Type B pancreatic cell (in vitro differentiated cells): ENCODE data around the gene BPIFB4. TPM values are rescaled to one million over a fixed set of nuclear protein-coding genes. Genes with fewer than 3 reads are reported as not detected.

Experiments
- DNase-seq: peaks from one replicate; pipeline ENCODE4 v3.0.0; 2021; ENCODE audit warnings: mixed read lengths; ENCODE audit not compliant: unreplicated experiment; ENCODE audit errors: extremely low spot score
- H3K27ac Mint-ChIP-seq: 2 replicates; pipeline ENCODE4 v1.8.0; 2021; ENCODE audit warnings: mild to moderate bottlenecking, mixed read lengths
- H3K27me3 Mint-ChIP-seq: 2 replicates; pipeline ENCODE4 v1.8.0; 2021; ENCODE audit warnings: mixed read lengths
- H3K36me3 Mint-ChIP-seq: 2 replicates; pipeline ENCODE4 v1.8.0; 2021; ENCODE audit warnings: mixed read lengths
- H3K4me1 Mint-ChIP-seq: one replicate; pipeline ENCODE4 v1.8.0; 2021; ENCODE audit warnings: mixed read lengths; ENCODE audit not compliant: unreplicated experiment
- H3K4me3 Mint-ChIP-seq: 2 replicates; pipeline ENCODE4 v1.8.0; 2021; ENCODE audit warnings: mild to moderate bottlenecking, mixed read lengths
- H3K9me3 Mint-ChIP-seq: 2 replicates; pipeline ENCODE4 v1.8.0; 2021; ENCODE audit warnings: mixed read lengths
- CTCF ChIP-seq: fragments of 200-600 bp; sonication (generic); conservative IDR thresholded peaks from 2 replicates; pipeline ENCODE4 v1.5.0; 2021; ENCODE audit warnings: antibody characterized with exemption, mild to moderate bottlenecking
- total RNA-seq: library from RNA; stranded (reverse); gene quantifications from 2 replicates; pipeline ENCODE4 v1.2.1, GENCODE V29; 2021; ENCODE audit warnings: low replicate concordance

Gene BPIFB4
- total RNA-seq, 1 donor from 2014 or later: not detected

GRCh38 chr20:33065785-33066184 is 13.7 kb upstream of the BPIFB4 start:
- H3K27me3 Mint-ChIP-seq: peaks cover 22% of the 10 kb centered on the region
- no peak for TF ChIP-seq CTCF
- H3K36me3 Mint-ChIP-seq: no peaks in the 10 kb centered on the region
- no peak for DNase-seq
- H3K9me3 Mint-ChIP-seq: no peaks in the 10 kb centered on the region
- H3K27ac Mint-ChIP-seq: no peak overlapping the region
- H3K4me1 Mint-ChIP-seq: no peaks in the 10 kb centered on the region
- H3K4me3 Mint-ChIP-seq: no peak overlapping the region

- H3K9me3 Mint-ChIP-seq: no peaks in the 10 kb centered on the region
- no peak overlapping the region for H3K4me3 Mint-ChIP-seq
- DNase-seq: no peak
- no peak overlapping the region for H3K27ac Mint-ChIP-seq
- no peaks in the 10 kb centered on the region for H3K36me3 Mint-ChIP-seq
- no peak for TF ChIP-seq CTCF
- H3K4me1 Mint-ChIP-seq: no peaks in the 10 kb centered on the region
- H3K27me3 Mint-ChIP-seq: peaks cover 32% of the 10 kb centered on the region
Measured at GRCh38 chr20:33067806-33068205, 11.6 kb upstream of the BPIFB4 start.

- Mint-ChIP-seq H3K4me3 (no peak overlapping the region), H3K9me3 (no peaks in the 10 kb centered on the region), H3K4me1 (no peaks in the 10 kb centered on the region), H3K27ac (no peak overlapping the region), H3K27me3 (peaks cover 36% of the 10 kb centered on the region), H3K36me3 (no peaks in the 10 kb centered on the region)
- TF ChIP-seq CTCF: no peak
- no peak for DNase-seq
Measured at GRCh38 chr20:33068251-33068939, 11.0 kb upstream of the BPIFB4 start.

DNA sequence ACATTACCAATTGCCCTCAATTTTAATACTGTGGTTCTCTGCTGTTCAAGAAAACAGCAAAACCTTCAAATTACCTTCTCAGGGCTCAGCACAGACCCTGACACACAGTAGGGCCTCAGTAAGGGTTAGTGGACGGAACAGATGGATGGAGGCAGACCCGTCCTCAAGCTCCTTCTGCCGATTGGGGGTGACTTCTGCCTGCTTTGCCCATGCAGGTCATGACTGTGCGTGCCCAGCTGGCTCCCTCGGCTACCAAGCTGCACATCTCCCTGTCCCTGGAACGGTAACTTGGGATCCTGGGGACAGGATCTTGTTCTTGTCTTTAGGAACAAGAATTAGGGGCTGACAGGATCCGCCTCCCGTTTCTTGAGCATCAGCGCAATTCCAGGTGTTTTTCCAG is 9.8 kb upstream of the BPIFB4 start:
- peaks cover 42% of the 10 kb centered on the region for H3K27me3 Mint-ChIP-seq
- no peak for TF ChIP-seq CTCF
- DNase-seq: no peak
- H3K9me3 Mint-ChIP-seq: no peaks in the 10 kb centered on the region
- no peaks in the 10 kb centered on the region for H3K36me3 Mint-ChIP-seq
- H3K4me3 Mint-ChIP-seq: no peak overlapping the region
- H3K27ac Mint-ChIP-seq: no peak overlapping the region
- no peaks in the 10 kb centered on the region for H3K4me1 Mint-ChIP-seq

DNA sequence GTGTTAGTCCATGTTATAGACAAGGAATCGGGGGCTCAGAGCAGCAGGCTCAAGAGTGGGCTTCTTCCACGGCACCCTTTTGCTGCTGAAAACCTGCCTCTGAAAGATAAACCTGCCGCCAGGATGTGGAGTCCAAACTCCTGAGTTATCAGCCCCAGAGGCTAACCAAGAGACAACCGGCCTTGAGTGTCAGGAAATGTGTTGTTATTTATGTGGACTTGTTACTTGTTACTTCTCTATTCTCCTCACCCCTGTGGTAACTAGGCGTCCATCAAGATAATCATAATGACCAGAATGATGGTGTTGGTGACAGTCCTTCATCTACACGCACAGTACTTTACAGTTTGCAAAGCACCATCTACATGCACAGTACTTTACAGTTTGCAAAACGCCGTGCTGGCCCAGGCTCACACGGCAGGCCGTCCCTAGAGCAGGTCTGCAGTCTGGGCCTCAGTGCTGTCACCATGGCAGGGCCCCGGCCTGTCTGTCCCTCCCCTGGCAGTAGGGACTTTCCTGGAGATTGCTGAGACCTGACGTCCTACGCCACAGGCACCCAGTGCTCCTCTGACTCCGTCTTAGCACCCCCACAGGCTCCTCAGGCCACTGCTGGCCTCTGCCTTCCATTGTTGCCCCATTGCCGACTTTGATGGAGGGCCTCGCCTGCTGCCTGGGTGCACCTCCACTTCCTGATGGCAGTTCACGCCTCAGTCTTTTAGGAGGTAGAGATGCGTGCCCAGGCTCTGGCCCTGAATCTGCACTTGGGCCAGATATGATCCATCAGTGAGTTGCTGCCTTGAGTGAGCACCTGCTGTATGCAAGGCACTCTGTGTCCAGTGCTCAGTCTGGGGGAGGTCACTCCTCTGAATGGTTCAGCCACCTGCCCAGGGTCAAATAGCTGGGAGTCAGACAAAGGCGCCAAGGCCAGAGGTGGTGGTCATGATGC is 9.1 kb upstream of the BPIFB4 start:
- no peak overlapping the region for H3K27ac Mint-ChIP-seq
- no peak for TF ChIP-seq CTCF
- DNase-seq: no peak
- no peaks in the 10 kb centered on the region for H3K36me3 Mint-ChIP-seq
- H3K4me3 Mint-ChIP-seq: no peak overlapping the region
- no peaks in the 10 kb centered on the region for H3K4me1 Mint-ChIP-seq
- no peaks in the 10 kb centered on the region for H3K9me3 Mint-ChIP-seq
- peaks cover 49% of the 10 kb centered on the region for H3K27me3 Mint-ChIP-seq
